Stimulated activated naive CD4-positive, alpha-beta T cell (primary cell): ENCODE measurements around the gene ZFP36L1.
"Not testable (repeated sequence)": the region's sequence is repeated elsewhere in the genome, so short reads cannot be mapped to it uniquely, and the experiment has no call there.

Experiments used
- DNase-seq, 6 experiments: peaks; one replicate each; lab custom pipeline; 2025; lab: John Stamatoyannopoulos, UW

Gene ZFP36L1

DNA sequence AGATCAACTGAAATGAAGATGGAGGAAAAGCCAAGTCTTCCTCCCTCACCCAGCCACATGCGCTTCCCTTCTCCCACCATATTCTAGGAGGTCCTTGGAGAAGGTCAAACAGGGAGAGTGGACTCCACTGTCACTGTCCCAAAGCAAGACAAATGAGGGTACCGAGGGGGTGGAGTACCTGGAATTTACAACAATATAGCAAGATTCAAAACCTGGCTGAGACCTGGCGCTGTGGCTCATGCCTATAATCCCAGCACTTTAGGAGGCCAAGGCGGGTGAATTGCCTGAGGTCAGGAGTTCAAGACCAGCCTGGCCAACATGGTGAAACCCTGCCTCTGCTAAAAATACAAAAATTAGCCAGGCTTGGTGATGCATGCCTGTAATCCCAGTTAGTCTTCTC is 29.0 kb downstream of the ZFP36L1 start:
- DNase-seq: not testable (repeated sequence)

DNA sequence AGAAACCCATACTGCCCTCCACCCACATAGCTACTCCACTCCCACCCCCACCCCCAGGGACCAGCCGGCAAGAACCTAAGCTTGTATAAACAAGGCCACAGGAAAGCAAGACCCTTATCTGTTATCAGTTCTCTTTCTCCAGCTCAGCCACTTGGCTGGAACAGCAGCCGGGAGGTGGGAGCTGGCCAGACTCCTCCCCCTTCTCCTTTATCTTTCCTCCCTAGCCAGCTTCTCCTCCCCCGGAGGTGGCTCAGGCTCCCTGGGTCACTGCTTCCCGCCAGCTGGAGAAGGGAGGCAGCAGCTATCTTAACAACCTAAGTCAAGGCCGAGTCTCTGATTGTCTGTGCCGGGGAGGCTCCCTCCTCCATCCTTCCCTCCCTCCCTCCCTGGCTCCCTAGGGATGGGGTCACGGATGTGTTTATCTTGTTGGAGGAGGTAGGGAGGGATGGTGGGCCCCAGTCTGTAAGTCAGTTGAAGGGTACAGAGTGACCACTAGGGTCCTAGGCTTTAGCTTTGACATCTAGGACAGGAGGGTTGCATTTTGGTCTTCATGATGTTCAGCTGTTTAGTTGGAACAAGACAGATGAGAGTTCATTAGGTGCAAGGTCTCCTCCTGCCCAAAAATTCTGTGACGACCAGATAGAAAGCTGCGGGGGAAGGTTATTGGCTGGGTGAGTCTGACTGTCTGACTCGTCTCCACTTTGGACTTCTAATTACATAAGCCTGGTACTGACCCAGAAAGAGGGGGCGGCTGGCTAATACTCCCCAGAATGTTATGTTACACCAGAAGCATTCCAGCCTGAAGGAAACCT is 29.7 kb downstream of the ZFP36L1 start:
- no peak for DNase-seq

DNA sequence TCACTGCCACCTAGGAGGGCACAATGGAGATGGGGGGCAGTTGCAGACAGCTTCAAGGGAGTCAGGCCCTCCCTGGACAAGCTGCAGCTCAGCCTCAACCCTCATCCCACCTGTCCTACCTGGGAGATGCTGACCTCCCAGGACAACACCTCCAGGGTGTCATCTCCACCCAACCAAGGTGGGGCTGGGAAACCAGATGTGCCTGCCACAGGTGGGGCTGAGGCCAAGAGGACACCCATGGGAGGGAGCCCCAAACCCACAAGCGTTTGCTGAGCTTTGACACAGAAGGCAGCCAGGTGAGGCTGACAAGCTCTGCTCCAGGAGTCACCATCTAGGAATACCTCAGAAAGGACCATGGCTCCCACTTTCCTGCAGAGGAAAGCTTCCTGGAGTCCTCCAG is 31.5 kb downstream of the ZFP36L1 start:
- no peak for DNase-seq

DNA sequence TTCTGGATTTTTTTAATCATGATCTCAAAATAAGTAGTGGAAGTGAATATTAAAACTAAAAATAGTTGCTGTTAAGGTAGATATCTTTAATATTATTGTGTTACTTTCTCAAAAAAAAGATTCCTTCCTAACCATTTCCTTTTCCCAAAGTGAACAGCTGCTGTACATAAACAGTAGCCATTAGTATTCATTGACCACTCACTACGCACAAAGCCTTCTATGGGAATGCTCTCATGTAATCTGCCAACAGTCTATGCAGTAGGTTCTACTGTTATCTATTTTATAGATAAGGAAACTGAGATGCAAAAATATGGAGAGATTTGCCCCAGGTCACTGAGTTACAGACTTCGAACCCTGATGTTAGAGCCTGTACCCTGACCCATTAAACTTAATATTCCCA is 32.1 kb downstream of the ZFP36L1 start:
- DNase-seq: no peak

DNA sequence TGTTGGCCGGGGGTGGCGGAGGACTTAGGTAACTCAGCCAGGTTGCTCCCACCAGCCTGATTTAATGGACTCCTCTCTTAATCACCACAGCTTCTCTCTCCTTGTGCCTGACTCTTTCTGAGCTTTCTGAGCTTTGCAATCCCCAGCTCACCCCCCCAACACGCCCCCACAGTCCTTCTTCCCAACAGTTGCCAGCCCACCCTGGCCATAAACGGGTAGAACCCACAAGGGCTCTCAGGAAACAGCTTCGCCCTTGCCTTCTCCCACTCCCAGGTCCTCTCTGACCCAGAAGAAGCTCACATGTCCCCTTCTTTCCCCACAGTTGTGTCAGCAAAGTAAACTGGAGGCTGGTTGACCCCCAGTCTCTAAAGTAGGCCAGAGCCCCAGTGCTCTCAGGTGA is 32.9 kb downstream of the ZFP36L1 start:
- no peak for DNase-seq

DNA sequence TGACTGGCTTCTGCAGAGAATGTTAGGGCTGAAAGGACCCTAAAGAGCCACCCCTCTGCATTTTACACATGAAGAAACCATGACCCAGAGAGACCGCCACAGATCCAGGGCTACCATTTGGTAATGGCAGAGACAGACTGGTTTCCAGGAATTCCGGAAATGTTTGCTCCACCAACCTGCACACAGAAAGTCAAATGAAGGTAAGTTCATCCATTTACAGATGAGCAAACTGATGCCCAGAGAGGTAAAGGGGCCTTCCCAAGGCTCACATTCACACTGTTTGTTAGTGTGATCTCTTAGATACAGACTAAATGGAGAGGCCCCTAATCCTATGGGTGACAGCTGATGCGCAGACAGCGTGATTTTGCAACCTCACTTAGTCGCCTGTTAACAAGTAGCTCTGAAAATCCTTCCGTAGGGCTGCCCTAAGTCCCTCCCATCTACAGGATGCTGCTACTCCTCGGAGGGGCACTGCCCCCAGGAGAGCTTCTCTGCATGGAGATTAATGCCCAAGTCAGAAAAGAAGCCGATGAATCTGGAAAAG is 33.8 kb downstream of the ZFP36L1 start:
- DNase-seq: no peak

DNA sequence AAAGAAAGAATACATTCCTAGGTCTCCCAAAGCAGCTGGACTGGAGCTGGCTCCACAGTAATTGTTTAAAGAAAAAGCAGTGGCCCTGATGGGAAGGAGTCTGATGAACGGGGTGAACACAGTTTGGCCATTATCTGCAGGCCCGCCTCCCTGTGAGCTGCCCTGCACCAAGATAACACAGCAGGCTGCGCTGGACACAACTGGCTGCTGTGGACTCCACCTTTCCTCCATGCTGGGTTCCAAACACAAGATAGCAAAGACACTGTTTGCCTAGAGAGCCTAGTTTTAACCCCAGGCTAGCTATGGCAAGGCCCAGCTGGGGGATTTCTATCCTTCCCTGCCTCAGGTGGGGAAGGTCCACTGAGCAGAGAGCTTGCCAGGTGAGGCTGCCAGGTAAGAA is 34.6 kb downstream of the ZFP36L1 start:
- DNase-seq: no peak

DNA sequence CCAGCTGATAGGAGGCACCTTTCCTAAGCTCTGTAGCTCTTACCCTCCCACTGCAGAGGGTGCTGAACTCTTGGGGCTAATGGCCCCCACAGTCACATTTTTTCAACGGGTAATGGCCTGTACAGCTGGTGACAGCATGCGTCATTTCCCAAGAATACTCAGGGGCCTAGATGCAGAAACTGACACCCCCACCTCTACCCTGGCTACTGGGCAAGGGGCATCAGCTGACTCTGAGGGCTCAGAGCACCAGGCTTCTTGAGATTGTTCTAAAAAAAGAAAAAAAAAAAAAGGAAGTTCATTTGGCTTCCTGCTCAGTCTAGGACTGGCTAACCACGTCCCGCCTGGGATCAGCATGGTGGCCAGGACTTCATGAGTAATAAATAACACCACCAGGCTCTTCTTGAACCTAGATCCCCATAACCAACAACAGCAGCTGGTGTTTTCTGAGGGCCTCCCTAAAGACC is 35.2 kb downstream of the ZFP36L1 start:
- DNase-seq: no peak

DNA sequence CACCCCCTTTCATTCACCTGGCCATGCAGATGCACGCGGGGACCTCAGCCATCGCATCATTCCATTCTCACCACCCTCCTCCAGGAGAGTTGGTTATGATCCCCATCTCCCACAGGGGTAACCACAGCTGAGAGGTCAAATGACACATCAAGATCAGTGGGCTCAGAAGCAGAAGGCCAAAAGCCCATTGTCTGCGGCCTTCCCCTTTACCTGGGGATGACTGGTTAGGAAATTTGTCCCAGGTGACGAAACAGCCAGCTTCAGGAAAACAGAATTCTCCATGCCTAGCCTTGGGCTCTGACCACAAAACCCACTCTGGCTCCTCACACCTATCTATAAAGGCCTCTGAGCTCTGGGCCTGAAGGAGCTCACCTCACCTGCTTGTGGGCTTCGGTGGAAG is 36.1 kb downstream of the ZFP36L1 start:
- DNase-seq: no peak

DNA sequence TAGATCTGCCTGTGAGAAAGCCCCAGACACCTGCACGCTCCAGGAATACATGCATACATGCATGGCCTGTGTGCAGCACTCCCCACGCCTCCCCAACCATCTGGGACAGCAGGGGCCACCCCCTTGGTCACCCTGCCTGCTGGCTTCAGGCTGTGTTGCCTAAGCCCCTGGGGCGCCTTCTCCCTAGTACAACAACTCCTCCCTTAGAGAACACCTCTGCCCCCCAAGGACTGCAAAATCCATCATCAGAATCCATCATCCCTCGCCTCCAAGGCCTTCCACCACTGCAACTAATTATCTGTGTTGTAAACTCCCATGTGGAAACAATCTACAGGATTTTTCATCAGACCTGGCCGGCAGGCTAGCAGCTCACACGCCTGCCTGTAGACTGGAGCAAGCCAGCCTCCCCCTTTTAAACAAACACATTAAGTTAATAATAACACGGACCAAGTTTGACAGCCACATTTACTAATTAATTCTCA is 36.8 kb downstream of the ZFP36L1 start:
- DNase-seq: no peak

DNA sequence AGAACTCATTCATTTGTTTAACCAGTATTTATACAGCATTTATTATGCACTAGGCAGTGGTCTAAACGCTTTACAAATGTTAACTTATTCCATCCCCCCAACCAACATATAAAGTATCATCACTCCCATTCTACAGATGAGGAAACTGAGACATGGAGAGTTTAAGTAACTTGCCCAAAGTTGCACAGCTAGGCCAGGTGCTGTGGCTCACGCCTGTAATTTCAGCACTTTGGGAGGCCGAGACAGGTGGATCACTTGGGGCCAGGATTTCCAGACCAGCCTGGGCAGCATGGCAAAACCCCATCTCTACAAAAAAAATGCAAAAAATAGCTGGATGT is 37.9 kb downstream of the ZFP36L1 start:
- no peak for DNase-seq

DNA sequence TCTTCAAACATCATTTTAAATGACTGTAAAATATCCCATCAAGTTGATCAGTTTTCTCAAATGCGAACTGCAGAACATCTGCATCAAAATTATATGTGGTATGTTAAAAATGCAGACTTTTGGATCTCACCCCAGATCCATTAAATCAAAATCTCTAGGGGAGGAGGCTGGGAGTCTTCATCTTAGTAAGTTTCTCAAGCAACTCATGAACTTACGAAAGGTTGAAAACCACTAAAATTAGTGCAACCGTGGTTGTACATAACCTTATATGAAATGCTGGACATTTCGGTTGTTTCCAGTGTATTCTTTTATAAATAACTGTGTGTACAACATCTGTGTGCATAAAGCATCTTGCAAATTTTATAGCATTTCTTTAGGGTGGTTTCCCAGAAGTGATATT is 39.2 kb downstream of the ZFP36L1 start:
- no peak for DNase-seq

DNA sequence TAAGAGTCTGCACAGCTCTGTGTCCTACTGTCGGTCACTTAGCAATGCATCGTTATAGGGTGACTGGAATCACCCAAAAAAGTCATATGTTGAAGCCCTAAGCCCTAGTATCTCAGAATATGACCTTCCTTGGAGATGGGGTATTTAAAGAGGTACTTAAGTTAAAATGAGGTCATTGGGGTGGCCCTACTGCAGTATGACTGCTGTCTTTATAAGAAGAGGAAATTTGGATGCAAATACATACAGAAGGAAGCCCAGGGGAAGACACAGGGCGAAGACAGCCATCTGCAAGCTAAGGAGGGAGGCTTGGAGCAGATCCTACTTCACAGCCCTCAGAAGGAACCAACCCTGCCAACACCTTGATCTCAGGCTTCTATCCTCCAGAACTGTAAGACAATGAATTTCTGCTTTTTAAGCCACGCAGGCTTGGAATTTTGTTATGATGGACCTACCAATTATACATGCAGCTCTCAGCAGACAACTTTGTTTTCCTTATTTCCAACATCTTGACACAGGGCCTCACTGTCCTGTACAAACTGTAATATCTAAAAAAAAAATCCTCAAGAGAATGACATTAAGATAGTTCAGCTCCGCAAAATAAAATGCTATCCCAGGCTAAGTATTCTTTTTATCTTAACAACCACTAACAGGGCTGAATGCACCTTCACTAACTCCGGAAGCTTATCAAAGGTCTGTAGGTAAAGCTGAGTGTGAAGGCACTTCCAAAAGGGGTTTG is 40.4 kb downstream of the ZFP36L1 start:
- no peak for DNase-seq

DNA sequence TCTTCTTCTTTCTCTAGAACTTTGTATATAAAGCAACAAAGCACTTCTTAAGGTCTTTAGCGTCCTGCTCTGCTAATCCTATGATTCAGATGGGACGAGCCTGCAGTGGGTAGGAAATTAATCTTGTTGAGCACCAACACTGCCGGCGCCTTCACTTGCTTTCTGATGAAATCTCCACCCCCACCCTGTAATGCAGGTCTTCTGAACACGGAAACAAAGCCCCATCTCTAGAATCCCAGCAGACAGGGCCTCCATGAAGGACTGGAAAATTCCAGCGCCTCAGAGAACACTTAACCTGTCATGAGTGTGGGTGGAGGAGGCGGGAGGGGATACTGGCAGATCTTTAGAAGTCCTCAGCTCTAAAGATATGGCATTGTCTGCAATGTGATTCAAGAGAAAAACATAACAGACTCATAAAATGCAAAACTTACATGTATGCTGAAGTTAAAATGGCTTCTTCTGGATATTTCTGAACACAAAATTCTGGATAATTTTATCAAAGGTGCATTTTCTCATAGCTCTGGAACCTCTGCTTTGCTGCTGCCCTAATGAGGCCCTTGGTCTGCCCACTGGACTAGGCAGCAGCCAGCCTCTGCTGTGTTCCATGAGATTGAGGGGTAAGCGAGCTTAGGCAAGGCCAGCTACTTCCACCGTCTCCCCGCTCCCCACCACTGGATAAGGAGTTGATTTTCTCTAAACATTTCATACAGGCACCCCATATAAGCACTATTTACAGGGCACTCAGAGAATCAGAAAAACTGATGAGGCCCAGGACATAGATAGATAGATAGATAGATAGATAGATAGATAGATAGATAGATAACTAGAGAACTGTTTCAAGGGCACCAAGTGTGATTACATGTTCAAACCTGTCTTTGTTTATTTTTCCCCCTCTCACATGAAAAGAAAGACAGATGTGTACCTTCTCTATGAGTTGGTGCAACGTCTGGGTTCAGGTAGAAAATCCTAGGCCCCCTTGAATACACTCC is 43.1 kb downstream of the ZFP36L1 start:
- no peak for DNase-seq

DNA sequence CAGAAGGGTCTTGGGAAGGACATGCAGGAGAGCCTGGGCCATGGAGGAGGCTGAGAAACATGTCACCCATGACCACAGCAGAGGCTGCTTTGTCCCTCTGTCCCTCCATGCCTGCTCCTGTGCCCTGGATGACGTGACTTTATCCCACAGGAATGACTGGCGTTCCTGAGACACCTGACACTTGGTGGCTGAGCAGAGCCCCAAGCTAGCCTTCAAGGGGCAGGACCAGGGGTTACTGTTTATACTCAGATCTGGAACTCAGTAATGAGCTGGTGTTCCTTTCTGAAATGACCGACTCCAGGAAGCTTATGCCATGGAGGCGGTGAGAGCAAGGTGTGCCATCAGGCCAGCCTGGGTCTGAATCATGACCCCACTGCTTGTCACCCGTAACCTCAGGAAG is 44.2 kb downstream of the ZFP36L1 start:
- no peak for DNase-seq

DNA sequence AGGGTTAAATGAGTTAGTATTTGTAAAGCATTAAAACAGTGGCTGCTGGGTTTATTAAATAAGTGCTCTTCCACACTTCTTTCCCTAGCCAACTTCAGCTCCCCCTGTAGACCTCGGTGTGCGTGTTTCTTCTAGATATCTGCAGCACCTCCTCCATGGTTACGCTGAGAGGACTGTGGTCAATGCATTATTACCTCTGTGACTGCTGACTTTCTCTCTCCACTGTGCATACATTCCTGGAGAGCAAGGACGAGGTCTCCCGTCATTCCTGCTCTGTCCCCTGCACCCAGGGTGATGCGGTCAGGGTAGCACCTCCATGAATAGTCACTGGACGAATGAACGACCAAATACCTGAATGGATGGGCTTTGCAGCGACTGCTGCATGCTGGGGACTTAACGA is 44.6 kb downstream of the ZFP36L1 start:
- no peak for DNase-seq

DNA sequence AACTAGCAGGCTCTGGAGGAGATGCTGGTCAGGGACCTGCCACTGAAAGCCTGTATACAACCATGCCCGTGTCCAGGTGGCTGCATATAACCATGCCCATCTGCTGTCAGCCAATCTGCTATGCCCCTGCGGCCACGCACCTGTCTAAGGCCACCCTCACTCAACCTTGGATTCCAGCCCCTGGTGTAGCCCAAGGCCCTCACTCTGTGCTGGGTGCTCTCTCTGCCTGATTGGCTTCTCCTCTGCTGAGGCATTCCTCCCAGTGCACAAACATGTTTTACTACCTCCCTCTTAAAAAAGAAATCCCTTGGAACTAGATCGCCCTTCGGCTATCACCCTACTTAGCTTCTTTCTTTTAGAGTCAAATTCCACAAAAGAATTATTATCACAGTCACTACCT is 45.5 kb downstream of the ZFP36L1 start:
- DNase-seq: no peak

DNA sequence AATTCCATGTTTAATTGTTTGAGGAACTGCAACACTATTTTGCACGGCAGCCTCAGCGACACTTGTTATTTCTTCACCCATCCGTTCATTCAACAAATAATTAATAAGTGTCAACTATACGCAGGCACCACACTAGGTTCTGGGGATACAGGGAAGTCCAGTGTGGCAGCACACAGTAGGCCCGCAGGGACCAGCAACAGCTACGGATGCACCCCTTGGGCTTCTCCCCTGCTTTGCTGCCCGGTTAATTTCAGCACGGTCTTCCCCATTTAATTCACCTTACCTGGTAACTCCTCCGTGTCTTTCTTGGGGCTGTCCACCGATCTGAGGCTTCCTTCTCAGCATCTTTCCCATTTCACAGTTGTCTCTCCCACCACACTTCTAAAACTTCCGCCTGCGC is 48.3 kb downstream of the ZFP36L1 start:
- DNase-seq: no peak

DNA sequence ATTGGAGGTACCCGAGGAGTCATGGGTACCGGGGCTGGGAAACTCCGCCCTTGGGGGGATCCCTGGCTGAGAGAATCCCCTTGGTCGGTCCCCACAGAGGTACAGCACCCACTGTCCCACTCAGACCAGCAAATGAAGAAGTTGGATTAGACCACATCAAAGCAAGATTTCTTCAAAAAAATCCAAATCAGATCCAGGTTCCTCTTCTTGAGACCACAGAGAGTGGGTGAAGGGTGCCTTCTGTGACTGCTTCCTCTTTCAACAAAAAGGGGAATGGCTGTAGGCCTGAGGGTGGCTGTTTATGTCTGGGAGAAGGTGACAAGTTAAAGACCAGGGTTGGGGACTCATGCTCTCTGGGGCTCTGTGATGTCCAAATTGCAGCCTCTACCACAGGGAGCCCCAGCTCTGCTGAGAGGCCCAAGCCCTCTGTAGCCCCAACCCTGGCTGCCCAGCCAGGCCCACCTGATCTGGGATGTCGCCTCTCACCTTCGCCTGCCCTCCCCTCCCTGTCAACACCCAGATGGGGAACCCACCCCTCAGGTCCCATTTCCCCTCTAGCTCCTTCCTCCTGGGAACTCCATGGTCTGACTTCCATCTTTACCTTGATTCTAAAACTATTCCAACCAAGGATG is 50.9 kb downstream of the ZFP36L1 start:
- no peak for DNase-seq

DNA sequence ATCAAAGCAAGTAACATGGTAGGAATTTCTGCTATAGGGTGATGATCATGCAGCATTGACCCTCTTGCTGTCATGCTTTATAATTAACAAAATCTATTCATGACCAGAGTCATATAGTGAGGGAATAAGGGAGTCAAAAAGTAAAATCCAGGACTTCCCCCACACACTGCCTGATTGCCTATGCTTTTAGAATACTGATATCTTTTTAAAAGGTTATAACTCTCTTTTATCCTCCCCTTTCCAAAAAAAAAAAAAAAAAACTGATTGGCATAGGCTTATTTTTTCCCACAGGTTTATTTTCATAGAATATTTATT is 51.4 kb downstream of the ZFP36L1 start:
- no peak for DNase-seq

DNA sequence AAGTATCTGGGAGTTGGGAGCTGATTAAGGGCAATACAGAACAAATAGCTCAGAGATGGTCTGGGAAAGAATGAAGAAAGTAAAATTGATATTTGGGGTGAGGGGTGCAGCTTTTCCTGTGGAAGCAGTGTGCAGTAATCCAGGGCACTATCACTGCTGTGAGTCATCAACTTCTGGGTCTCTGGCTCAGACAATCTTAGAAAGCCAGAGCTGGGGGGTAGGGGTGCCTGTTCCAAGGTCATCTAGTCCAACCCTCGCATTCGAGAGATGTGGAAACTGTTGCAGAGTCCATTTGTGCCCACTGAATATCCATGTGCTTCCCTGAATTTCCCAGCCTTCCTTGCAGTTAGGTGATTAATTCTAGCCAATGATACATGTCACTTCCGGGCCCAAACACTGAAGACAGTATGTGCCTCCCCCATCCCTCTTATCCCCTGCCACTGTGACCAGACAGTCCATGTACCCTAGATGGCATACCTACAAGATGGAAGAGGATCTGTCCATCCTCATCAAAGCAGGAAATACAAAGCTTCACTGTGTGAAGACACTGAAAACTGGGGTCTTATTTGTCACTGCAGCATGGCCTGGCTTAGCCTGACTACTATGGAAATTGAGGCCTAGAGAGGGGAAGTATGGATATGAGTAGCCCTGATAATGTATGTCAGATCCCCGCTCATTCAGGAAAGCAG is 51.9 kb downstream of the ZFP36L1 start:
- no peak for DNase-seq
